ENCODE data around the gene ENHO.

The ENHO gene

DNA sequence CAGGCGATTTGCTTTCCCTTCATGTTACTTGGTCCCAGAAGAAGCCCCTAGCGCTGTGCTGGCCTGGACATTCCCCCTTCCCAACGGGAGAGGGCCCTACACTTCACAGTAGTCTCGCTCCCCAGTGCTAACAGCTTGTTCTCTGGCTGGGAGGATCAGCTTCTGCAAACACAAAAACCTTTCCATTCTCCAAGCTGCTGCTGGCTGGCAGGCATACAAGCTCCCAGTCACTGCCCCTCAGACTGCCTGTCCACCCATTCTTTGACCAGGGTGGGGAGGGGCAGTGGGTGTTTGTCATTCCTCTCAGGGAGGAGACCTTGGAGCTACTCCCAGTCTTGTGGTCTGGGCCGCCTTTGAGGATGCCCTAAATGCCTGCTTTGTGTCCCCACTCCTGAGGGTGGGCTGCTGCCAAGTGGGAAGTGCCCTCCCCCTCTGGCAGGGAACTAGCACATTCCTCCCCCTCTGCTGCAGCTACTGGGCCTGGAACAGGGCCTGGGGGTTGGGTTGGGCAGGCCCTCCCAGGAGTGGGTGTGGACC lies 20.8 kb downstream of the ENHO start:
- Histone ChIP-seq H3K27ac (ENCODE audit: low read depth, low read length) (no peak overlapping the region), H3K4me2 (ENCODE audit: low read length) (no peak overlapping the region), H3K9me3 (ENCODE audit: control insufficient read depth, insufficient read depth, low read length) (no peaks in the 10 kb centered on the region), H3K36me3 (ENCODE audit: control insufficient read depth, low read length) (no peaks in the 10 kb centered on the region), H3F3A (ENCODE audit: control insufficient read depth, insufficient read depth) (no peaks in the 10 kb centered on the region), H3K4me3 (ENCODE audit: low read length) (no peak overlapping the region), H3K27me3 (ENCODE audit: control insufficient read depth, low read length) (peaks cover 2% of the 10 kb centered on the region; the same call in 1 of the 2 replicates), H3K9me2 (replicated peaks; ENCODE audit: control insufficient read depth, low read length) (no peaks in the 10 kb centered on the region), H4K20me1 (ENCODE audit: control insufficient read depth, insufficient read depth, low read depth, low read length) (no peaks in the 10 kb centered on the region), H3K4me1 (ENCODE audit: control insufficient read depth, low read length) (no peaks in the 10 kb centered on the region), H3K79me2 (ENCODE audit: control insufficient read depth, low read length) (no peaks in the 10 kb centered on the region)
- no peak for TF ChIP-seq CTCF (IDR thresholded peaks at IDR 0.05; ENCODE audit: low read depth, low read length, poor library complexity, severe bottlenecking)
- no peak for TF ChIP-seq EZH2phosphoT487 (IDR thresholded peaks at IDR 0.05; ENCODE audit: borderline replicate concordance, low read length)

DNA sequence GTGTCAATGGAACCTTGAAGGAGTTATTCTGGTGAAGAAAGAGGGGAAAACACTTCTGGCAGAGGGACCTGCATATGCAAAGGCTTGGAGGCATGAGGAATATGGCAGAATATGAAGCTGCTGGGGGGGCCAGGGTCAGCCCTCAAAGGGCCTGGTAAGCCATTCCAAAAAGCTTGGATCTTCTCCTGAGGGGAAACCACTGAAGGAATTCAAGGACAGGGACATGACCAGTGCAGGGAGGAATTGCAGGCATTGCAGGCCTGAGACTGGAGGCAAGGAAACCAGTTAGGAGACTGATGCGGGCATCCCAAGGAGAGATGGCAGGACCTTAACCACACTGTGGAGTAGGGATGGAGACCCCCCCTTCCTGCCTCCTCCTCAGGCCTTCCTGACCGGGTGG lies 21.4 kb downstream of the ENHO start:
- no peaks in the 10 kb centered on the region for H3K79me2 ChIP-seq (ENCODE audit: control insufficient read depth, low read length)
- H3K9me2 ChIP-seq (replicated peaks; ENCODE audit: control insufficient read depth, low read length) = no peaks in the 10 kb centered on the region
- H3F3A ChIP-seq (ENCODE audit: control insufficient read depth, insufficient read depth) = no peaks in the 10 kb centered on the region
- H4K20me1 ChIP-seq (ENCODE audit: control insufficient read depth, insufficient read depth, low read depth, low read length) = no peaks in the 10 kb centered on the region
- H3K4me1 ChIP-seq (ENCODE audit: control insufficient read depth, low read length) = no peaks in the 10 kb centered on the region
- no peak overlapping the region for H3K4me2 ChIP-seq (ENCODE audit: low read length)
- H3K27me3 ChIP-seq (ENCODE audit: control insufficient read depth, low read length) = peaks cover 2% of the 10 kb centered on the region; the same call in 1 of the 2 replicates
- no peaks in the 10 kb centered on the region for H3K9me3 ChIP-seq (ENCODE audit: control insufficient read depth, insufficient read depth, low read length)
- H3K27ac ChIP-seq (ENCODE audit: low read depth, low read length) = no peak overlapping the region
- no peak overlapping the region for H3K4me3 ChIP-seq (ENCODE audit: low read length)
- TF ChIP-seq CTCF (IDR thresholded peaks at IDR 0.05; ENCODE audit: low read depth, low read length, poor library complexity, severe bottlenecking) (no peak), EZH2phosphoT487 (IDR thresholded peaks at IDR 0.05; ENCODE audit: borderline replicate concordance, low read length) (no peak)
- H3K36me3 ChIP-seq (ENCODE audit: control insufficient read depth, low read length) = no peaks in the 10 kb centered on the region

DNA sequence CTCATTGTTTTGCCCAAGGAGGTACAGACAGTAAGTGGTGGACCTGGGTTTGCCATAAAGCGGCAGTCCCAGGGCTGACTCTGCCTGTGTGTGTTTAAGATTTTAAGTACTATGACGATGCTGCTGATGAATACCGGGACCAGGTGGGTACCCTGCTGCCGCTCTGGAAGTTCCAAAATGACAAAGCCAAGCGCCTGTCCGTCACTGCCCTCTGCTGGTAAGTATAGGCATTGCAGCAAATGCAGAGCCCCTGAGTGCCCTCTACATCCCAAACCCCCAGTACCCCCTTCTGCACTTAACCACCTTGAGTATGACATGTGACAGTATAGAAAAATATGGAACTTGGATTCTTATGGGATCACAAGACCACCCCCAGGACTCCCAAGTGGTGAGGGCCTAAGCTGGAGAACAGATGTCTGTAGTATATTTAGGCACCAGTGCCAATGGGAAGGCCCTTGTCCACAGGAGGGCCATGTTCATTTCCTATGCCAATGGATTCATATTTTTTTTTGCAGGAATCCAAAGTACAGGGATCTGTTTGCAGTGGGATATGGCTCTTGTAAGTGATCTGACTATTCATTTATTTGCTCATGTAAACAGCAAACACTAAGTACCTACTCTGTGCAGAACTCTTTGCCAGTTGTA lies 22.0 kb downstream of the ENHO start:
- no peaks in the 10 kb centered on the region for H3K9me2 ChIP-seq (replicated peaks; ENCODE audit: control insufficient read depth, low read length)
- H3K9me3 ChIP-seq (ENCODE audit: control insufficient read depth, insufficient read depth, low read length) = no peaks in the 10 kb centered on the region
- TF ChIP-seq EZH2phosphoT487 (IDR thresholded peaks at IDR 0.05; ENCODE audit: borderline replicate concordance, low read length) = no peak
- TF ChIP-seq CTCF (IDR thresholded peaks at IDR 0.05; ENCODE audit: low read depth, low read length, poor library complexity, severe bottlenecking) = peak; percentile 96
- H3K27ac ChIP-seq (ENCODE audit: low read depth, low read length) = no peak overlapping the region
- H3K36me3 ChIP-seq (ENCODE audit: control insufficient read depth, low read length) = no peaks in the 10 kb centered on the region
- no peaks in the 10 kb centered on the region for H3K4me1 ChIP-seq (ENCODE audit: control insufficient read depth, low read length)
- no peaks in the 10 kb centered on the region for H3F3A ChIP-seq (ENCODE audit: control insufficient read depth, insufficient read depth)
- no peak overlapping the region for H3K4me3 ChIP-seq (ENCODE audit: low read length)
- no peaks in the 10 kb centered on the region for H3K79me2 ChIP-seq (ENCODE audit: control insufficient read depth, low read length)
- H3K27me3 ChIP-seq (ENCODE audit: control insufficient read depth, low read length) = peaks cover 2% of the 10 kb centered on the region; the same call in 1 of the 2 replicates
- no peak overlapping the region for H3K4me2 ChIP-seq (ENCODE audit: low read length)
- H4K20me1 ChIP-seq (ENCODE audit: control insufficient read depth, insufficient read depth, low read depth, low read length) = no peaks in the 10 kb centered on the region

Data from DOHH2 (cell line).